Panc1 (cell line): ENCODE measurements around the gene DDX24. TPM values are rescaled to one million over a fixed set of nuclear protein-coding genes. Genes with fewer than 3 reads are reported as not detected.

ENCODE experiments used
- ATAC-seq: fragments of 200-7000 bp; cut with Tn5 transposase; 2 replicates; pipeline ENCODE4 v1.9.1; 2020; ENCODE audit warnings: mild to moderate bottlenecking, moderate library complexity
- BruUV-seq: library from RNA; stranded (reverse); fragments of 400-500 nt; replicated peaks from 2 replicates; lab custom pipeline; 2021; lab: Mats Ljungman, UMichigan
- CTCF ChIA-PET: fragments of 300-600 bp; sonication (Branson Sonifier 250); formaldehyde crosslinking; loops from one replicate; lab custom pipeline; 2022; ENCODE audit warnings: antibody characterized with exemption; lab: Charles Lee
- POLR2A ChIA-PET: fragments of 300-600 bp; sonication (Branson Sonifier 250); formaldehyde crosslinking; loops from one replicate; lab custom pipeline; 2022; ENCODE audit warnings: antibody characterized with exemption; lab: Charles Lee
- DNase-seq: peaks from one replicate; pipeline ENCODE4 v3.0.0-alpha.2; 2010; ENCODE audit warnings: low read depth, low spot score
- H3K27ac ChIP-seq: 2 replicates; pipeline ENCODE4 v1.5.1; 2011; ENCODE audit warnings: mild to moderate bottlenecking, low read length, inconsistent platforms
- H3K27me3 ChIP-seq: fragments of 200-500 bp; sonication (Bioruptor generic); 2 replicates; pipeline ENCODE4 v1.6.0; 2014; ENCODE audit warnings: low read length, inconsistent platforms; ENCODE audit not compliant: control insufficient read depth, insufficient read depth
- H3K36me3 ChIP-seq: fragments of 200-500 bp; sonication (Bioruptor generic); 2 replicates; pipeline ENCODE4 v1.5.1; 2014; ENCODE audit warnings: inconsistent platforms, mild to moderate bottlenecking, low read length, moderate library complexity; ENCODE audit not compliant: control insufficient read depth, insufficient read depth
- H3K4me1 ChIP-seq: 2 replicates; pipeline ENCODE4 v1.5.1; 2011; ENCODE audit warnings: inconsistent platforms, mild to moderate bottlenecking, low read length, moderate library complexity; ENCODE audit not compliant: control insufficient read depth, insufficient read depth
- H3K4me3 ChIP-seq, 2 experiments: 2 replicates each; pipeline ENCODE4 v1.5.1; 2011 to 2012; ENCODE audit warnings: low read depth in 2 of 2, low read length in 2 of 2, mild to moderate bottlenecking in 2 of 2, inconsistent platforms in 1 of 2, moderate library complexity in 1 of 2
- H3K9me3 ChIP-seq: fragments of 200-500 bp; sonication (Bioruptor generic); 2 replicates; pipeline ENCODE4 v1.5.1; 2014; ENCODE audit warnings: low read depth, mild to moderate bottlenecking, inconsistent platforms, low read length, moderate library complexity; ENCODE audit not compliant: control insufficient read depth, insufficient read depth
- POLR2AphosphoS5 ChIP-seq: IDR thresholded peaks from 2 replicates; pipeline ENCODE4 v1.6.1; 2012; ENCODE audit warnings: mild to moderate bottlenecking, low read depth, low read length, moderate library complexity
- SIN3A ChIP-seq: IDR thresholded peaks from 2 replicates; pipeline ENCODE4 v1.6.1; 2012; ENCODE audit warnings: low read depth, mild to moderate bottlenecking, low read length, moderate library complexity, borderline replicate concordance; ENCODE audit not compliant: insufficient read depth
- TCF7L2 ChIP-seq: IDR thresholded peaks from 2 replicates; pipeline ENCODE4 v1.6.1; 2011; ENCODE audit warnings: mild to moderate bottlenecking, low read depth, low read length, inconsistent platforms
- in situ Hi-C: cut with HindIII; loops from 2 replicates; pipeline ENCODE4 v1.10.0; 2016; ENCODE audit warnings: low sequenced_read_pairs, low pct_unique_long_range_greater_than_20kb
- intact Hi-C: fragments of 100-400 bp; cut with micrococcal nuclease; formaldehyde crosslinking; loops from one replicate; pipeline ENCODE4 v1.10.0; 2022; ENCODE audit not compliant: unreplicated experiment
- total RNA-seq: library from RNA; stranded (reverse); gene quantifications from one replicate; pipeline ENCODE4 v1.2.1, GENCODE V29; 2021; ENCODE audit not compliant: unreplicated experiment
- TF ChIP-seq, protein P1 (sequence below): fragments of 450-650 bp; IDR thresholded peaks from 2 replicates; pipeline ENCODE4 v1.5.1; 2017; ENCODE audit warnings: mild to moderate bottlenecking
- TF ChIP-seq, protein P2 (sequence below), 2 experiments: IDR thresholded peaks; 2 replicates each; pipeline ENCODE4 v1.6.1; 2011 to 2012; ENCODE audit warnings: low read depth in 2 of 2, control low read depth in 1 of 2, low read length in 1 of 2, mild to moderate bottlenecking in 1 of 2, moderate library complexity in 1 of 2; ENCODE audit not compliant: insufficient read depth in 1 of 2

DDX24 gene
- total RNA-seq, 1 experiment from 2014 or later = 103 TPM

DNA sequence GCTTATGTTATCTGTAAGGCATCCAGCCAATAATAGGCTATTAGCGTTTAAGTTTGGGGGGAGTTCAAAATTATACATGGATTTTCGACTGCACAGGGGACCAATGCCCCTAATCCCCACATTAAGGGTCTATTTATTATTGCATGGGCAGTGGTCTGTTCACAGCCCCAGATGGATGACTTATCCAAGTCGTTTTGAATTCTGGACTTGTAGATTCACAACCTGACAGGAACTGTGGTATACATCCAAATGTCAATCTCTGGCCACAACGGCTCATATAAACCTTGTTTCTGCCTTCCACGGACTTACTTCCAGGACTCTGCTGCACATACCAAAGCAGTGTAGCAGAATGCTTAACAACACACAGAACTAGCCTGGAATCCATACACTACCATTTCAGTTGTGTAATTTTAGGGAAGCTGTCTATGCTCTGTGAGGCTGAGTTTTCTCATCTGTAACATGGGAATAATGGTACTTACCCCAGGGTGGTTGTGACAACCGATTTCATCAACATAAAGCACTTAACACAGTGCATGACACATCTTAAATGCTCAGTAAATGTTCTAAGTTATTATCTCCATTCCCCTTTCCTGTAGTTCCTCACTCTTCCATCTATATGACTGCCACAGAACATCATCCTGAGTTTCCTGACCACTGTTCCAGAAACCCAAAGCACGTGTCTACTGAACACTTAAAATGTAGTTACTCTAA is 3.7 kb downstream of the DDX24 start:
- Histone ChIP-seq H3K9me3 (peaks cover 34% of the 10 kb centered on the region; the same call in 1 of the 2 replicates), H3K27ac (no peak overlapping the region), H3K36me3 (peaks cover 14% of the 10 kb centered on the region), H3K4me1 (peaks cover 8% of the 10 kb centered on the region), H3K4me3 (no peak overlapping the region), H3K27me3 (no peaks in the 10 kb centered on the region)
- no peak for DNase-seq
- no TSS peak for BruUV-seq
- in situ Hi-C loops (no loop called here), intact Hi-C loops (no loop called here)
- POLR2A ChIA-PET = no interaction called here
- no peak for ATAC-seq
- CTCF ChIA-PET = no interaction called here
- TF ChIP-seq POLR2AphosphoS5 = no peak
- TF ChIP-seq, protein P1, sequence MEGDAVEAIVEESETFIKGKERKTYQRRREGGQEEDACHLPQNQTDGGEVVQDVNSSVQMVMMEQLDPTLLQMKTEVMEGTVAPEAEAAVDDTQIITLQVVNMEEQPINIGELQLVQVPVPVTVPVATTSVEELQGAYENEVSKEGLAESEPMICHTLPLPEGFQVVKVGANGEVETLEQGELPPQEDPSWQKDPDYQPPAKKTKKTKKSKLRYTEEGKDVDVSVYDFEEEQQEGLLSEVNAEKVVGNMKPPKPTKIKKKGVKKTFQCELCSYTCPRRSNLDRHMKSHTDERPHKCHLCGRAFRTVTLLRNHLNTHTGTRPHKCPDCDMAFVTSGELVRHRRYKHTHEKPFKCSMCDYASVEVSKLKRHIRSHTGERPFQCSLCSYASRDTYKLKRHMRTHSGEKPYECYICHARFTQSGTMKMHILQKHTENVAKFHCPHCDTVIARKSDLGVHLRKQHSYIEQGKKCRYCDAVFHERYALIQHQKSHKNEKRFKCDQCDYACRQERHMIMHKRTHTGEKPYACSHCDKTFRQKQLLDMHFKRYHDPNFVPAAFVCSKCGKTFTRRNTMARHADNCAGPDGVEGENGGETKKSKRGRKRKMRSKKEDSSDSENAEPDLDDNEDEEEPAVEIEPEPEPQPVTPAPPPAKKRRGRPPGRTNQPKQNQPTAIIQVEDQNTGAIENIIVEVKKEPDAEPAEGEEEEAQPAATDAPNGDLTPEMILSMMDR = no peak
- no peak for TF ChIP-seq SIN3A
- TF ChIP-seq, protein P2, sequence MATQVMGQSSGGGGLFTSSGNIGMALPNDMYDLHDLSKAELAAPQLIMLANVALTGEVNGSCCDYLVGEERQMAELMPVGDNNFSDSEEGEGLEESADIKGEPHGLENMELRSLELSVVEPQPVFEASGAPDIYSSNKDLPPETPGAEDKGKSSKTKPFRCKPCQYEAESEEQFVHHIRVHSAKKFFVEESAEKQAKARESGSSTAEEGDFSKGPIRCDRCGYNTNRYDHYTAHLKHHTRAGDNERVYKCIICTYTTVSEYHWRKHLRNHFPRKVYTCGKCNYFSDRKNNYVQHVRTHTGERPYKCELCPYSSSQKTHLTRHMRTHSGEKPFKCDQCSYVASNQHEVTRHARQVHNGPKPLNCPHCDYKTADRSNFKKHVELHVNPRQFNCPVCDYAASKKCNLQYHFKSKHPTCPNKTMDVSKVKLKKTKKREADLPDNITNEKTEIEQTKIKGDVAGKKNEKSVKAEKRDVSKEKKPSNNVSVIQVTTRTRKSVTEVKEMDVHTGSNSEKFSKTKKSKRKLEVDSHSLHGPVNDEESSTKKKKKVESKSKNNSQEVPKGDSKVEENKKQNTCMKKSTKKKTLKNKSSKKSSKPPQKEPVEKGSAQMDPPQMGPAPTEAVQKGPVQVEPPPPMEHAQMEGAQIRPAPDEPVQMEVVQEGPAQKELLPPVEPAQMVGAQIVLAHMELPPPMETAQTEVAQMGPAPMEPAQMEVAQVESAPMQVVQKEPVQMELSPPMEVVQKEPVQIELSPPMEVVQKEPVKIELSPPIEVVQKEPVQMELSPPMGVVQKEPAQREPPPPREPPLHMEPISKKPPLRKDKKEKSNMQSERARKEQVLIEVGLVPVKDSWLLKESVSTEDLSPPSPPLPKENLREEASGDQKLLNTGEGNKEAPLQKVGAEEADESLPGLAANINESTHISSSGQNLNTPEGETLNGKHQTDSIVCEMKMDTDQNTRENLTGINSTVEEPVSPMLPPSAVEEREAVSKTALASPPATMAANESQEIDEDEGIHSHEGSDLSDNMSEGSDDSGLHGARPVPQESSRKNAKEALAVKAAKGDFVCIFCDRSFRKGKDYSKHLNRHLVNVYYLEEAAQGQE (IDR thresholded peaks at IDR 0.05; ENCODE audit: insufficient read depth in 1 of 2, low read depth in 2 of 2, low read length in 1 of 2) = no peak
- no peak for TF ChIP-seq TCF7L2

DNA sequence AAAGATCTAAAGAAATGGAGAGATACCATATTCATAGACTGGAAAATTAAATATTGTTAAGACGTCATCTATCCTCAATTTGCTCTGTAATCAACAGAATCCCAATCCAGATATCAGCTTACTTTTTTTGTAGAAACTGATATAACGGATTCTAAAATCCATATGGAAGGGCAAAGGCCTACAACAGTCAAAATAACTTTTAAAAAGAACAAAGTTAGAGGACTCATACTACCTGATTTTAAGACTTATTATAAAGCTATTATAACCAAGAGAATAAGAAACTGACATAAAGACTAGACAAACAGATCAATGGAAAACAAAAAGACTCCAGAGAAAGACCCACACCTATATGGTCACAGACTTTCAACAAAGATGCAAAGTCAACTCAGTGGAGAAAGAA is 6.0 kb downstream of the DDX24 start:
- in situ Hi-C loops = no loop called here
- Histone ChIP-seq H3K9me3 (peaks cover 34% of the 10 kb centered on the region; the same call in 1 of the 2 replicates), H3K4me3 (no peak overlapping the region), H3K27ac (no peak overlapping the region), H3K27me3 (no peaks in the 10 kb centered on the region), H3K4me1 (peaks cover 8% of the 10 kb centered on the region), H3K36me3 (peaks cover 9% of the 10 kb centered on the region; the same call in 1 of the 2 replicates)
- ATAC-seq (no peak), DNase-seq (no peak)
- ChIA-PET POLR2A (no interaction called here), CTCF (no interaction called here)
- TF ChIP-seq, protein P2 (IDR thresholded peaks at IDR 0.05; ENCODE audit: insufficient read depth in 1 of 2, low read depth in 2 of 2, low read length in 1 of 2) = no peak
- TF ChIP-seq TCF7L2 (no peak), SIN3A (no peak), POLR2AphosphoS5 (no peak)
- TF ChIP-seq, protein P1 = no peak
- no TSS peak for BruUV-seq
- intact Hi-C loops = no loop called here
